A549 (cell line): Measurements from ENCODE around the gene HTRA1. TPM values are rescaled to one million over a fixed set of nuclear protein-coding genes. Genes with fewer than 3 reads are reported as not detected.

ENCODE experiments used
- ATAC-seq, 2 experiments: fragments of 200-7000 bp in 1 of 2; fragments of >200 bp in 1 of 2; cut with Nextera tagmentation in 1 of 2; cut with Tn5 transposase in 1 of 2; 3 replicates each; pipeline versions ENCODE4 v1.8.0 to v1.9.1; 2018 to 2020; ENCODE audit warnings: mild to moderate bottlenecking in 1 of 2, moderate library complexity in 1 of 2
- CTCF ChIA-PET: fragments of 300-600 bp; sonication (Branson Sonifier 250); formaldehyde crosslinking; extraction: SDS; loops from one replicate; lab custom pipeline; 2021; ENCODE audit warnings: antibody characterized with exemption, inconsistent platforms; lab: Yijun Ruan, JAX
- POLR2A ChIA-PET: fragments of 350-600 bp; formaldehyde crosslinking; extraction: SDS; loops from one replicate; lab custom pipeline; 2021; ENCODE audit warnings: antibody characterized with exemption, inconsistent platforms; lab: Yijun Ruan, JAX
- DNase-seq, 2 experiments: peaks; one replicate each; pipeline versions ENCODE4 v3.0.0 to v3.0.0-alpha.2; 2011 to 2016; ENCODE audit warnings: low read depth in 1 of 2, low spot score in 1 of 2
- FAIRE-seq: peaks from 2 replicates; lab custom pipeline; 2011; peaks lifted over from hg19 to GRCh38; lab: Jason Lieb, UNC
- H3K27ac ChIP-seq, 2 experiments: fragments of >200 bp; sonication (Bioruptor Twin); formaldehyde crosslinking; 3 replicates each; pipeline ENCODE4 v1.5.1; 2016 to 2017
- H3K4me1 ChIP-seq: fragments of >200 bp; sonication (Bioruptor Twin); formaldehyde crosslinking; 3 replicates; pipeline ENCODE4 v1.6.1; 2016
- H3K4me2 ChIP-seq: fragments of >200 bp; sonication (Bioruptor Twin); formaldehyde crosslinking; 3 replicates; pipeline ENCODE4 v1.6.1; 2016
- H3K4me3 ChIP-seq: fragments of >200 bp; sonication (Bioruptor Twin); formaldehyde crosslinking; 3 replicates; pipeline ENCODE4 v1.5.1; 2016
- H3K9me3 ChIP-seq: fragments of >200 bp; sonication (Bioruptor Twin); formaldehyde crosslinking; 3 replicates; pipeline ENCODE4 v1.6.1; 2016
- CBX8 ChIP-seq: fragments of 200-600 bp; sonication (generic); IDR thresholded peaks from 2 replicates; pipeline ENCODE4 v1.6.1; 2016
- EP300 ChIP-seq, 2 experiments: fragments of >200 bp; sonication (Bioruptor Twin); formaldehyde crosslinking; IDR thresholded peaks; 2 replicates in 1 of 2; 3 replicates in 1 of 2; pipeline ENCODE4 v1.6.1; 2016 to 2017
- FOSL2 ChIP-seq, 2 experiments: fragments of 450-650 bp in 1 of 2; fragments of >200 bp in 1 of 2; sonication (Bioruptor Twin) in 1 of 2; formaldehyde crosslinking; IDR thresholded peaks; 2 replicates each; pipeline versions ENCODE4 v1.5.0 to v1.6.1; 2016 to 2020; ENCODE audit warnings: mild to moderate bottlenecking in 1 of 2, moderate library complexity in 1 of 2
- GATA3 ChIP-seq: IDR thresholded peaks from 2 replicates; pipeline ENCODE4 v1.6.1; 2012; ENCODE audit warnings: borderline replicate concordance
- HEYL ChIP-seq: fragments of 250-450 bp; sonication (Bioruptor Pico); IDR thresholded peaks from 2 replicates; pipeline ENCODE4 v1.8.0; 2021; ENCODE audit warnings: mild to moderate bottlenecking, moderate library complexity
- HOXA7 ChIP-seq: fragments of 250-450 bp; sonication (Bioruptor Pico); IDR thresholded peaks from 2 replicates; pipeline ENCODE4 v1.5.0; 2020; ENCODE audit warnings: mild to moderate bottlenecking, moderate library complexity
- HOXB5 ChIP-seq: fragments of 250-450 bp; sonication (Bioruptor Pico); IDR thresholded peaks from 2 replicates; pipeline ENCODE4 v1.5.0; 2020; ENCODE audit warnings: mild to moderate bottlenecking, moderate library complexity
- KDM1A ChIP-seq: fragments of 200-600 bp; sonication (generic); IDR thresholded peaks from 2 replicates; pipeline ENCODE4 v1.6.1; 2016; ENCODE audit warnings: low read depth, mild to moderate bottlenecking
- MYC ChIP-seq: IDR thresholded peaks from 2 replicates; pipeline ENCODE4 v1.6.1; 2012; ENCODE audit warnings: mild to moderate bottlenecking, inconsistent platforms, low read length, improper control_type of control experiment, borderline replicate concordance
- NPAS2 ChIP-seq: fragments of 250-450 bp; sonication (Bioruptor Pico); IDR thresholded peaks from 2 replicates; pipeline ENCODE4 v1.8.0; 2022; ENCODE audit warnings: mild to moderate bottlenecking, moderate library complexity, borderline replicate concordance
- RAD21 ChIP-seq, 2 experiments: fragments of >200 bp in 1 of 2; sonication (Bioruptor Twin) in 1 of 2; formaldehyde crosslinking in 1 of 2; IDR thresholded peaks in 1 of 2; conservative IDR thresholded peaks in 1 of 2; 2 replicates in 1 of 2; 3 replicates in 1 of 2; pipeline ENCODE4 v1.6.1; 2012 to 2018; ENCODE audit warnings: inconsistent platforms in 1 of 2
- RARB ChIP-seq: fragments of 250-450 bp; sonication (Bioruptor Pico); IDR thresholded peaks from 2 replicates; pipeline ENCODE4 v1.8.0; 2021; ENCODE audit warnings: mild to moderate bottlenecking, moderate library complexity
- RCOR1 ChIP-seq: fragments of 150-350 bp; IDR thresholded peaks from 2 replicates; pipeline ENCODE4 v1.6.1; 2014; ENCODE audit warnings: antibody characterized with exemption, low read length, low read depth
- RFX5 ChIP-seq: fragments of 450-650 bp; IDR thresholded peaks from 2 replicates; pipeline ENCODE4 v1.7.1; 2014; ENCODE audit warnings: antibody characterized with exemption, mild to moderate bottlenecking, moderate library complexity
- TFCP2L1 ChIP-seq: fragments of 250-450 bp; sonication (Bioruptor Pico); IDR thresholded peaks from 2 replicates; pipeline ENCODE4 v1.5.0; 2021; ENCODE audit warnings: mild to moderate bottlenecking
- TP53 ChIP-seq: fragments of 250-450 bp; sonication (Bioruptor Pico); IDR thresholded peaks from 2 replicates; pipeline ENCODE4 v1.5.0; 2021; ENCODE audit warnings: mild to moderate bottlenecking, moderate library complexity
- WGBS: methylation state at CpG from one replicate; pipeline ENCODE4 v1.1.6; 2017; ENCODE audit errors: missing lambda C conversion rate; 5-methylcytosine and 5-hydroxymethylcytosine counted together
- polyA plus RNA-seq, 4 experiments: library from polyadenylated mRNA; depleted of rRNA in 3 of 4; stranded (reverse); fragments of >200 nt; fragmentation: RNase III in 1 of 4; extraction: RNeasy Plus Mini Kit Qiagen cat#74134 plus additional on column Dnase treatment in 1 of 4; gene quantifications; 2 replicates in 3 of 4; 3 replicates in 1 of 4; pipeline ENCODE4 v1.2.3, GENCODE V29; 2011 to 2017
- TF ChIP-seq, protein P1 (sequence below): fragments of >200 bp; sonication (Bioruptor Twin); formaldehyde crosslinking; IDR thresholded peaks from 3 replicates; pipeline ENCODE4 v1.6.1; 2016
- TF ChIP-seq, protein P2 (sequence below): fragments of >200 bp; sonication (Bioruptor Twin); formaldehyde crosslinking; IDR thresholded peaks from 2 replicates; pipeline ENCODE4 v1.6.1; 2016
- TF ChIP-seq, protein P3 (sequence below): IDR thresholded peaks from 2 replicates; pipeline ENCODE4 v1.6.1; 2012
- TF ChIP-seq, protein P4 (sequence below): IDR thresholded peaks from 2 replicates; pipeline ENCODE4 v1.6.1; 2012

HTRA1 gene
- polyA plus RNA-seq, 2 of the 4 experiments (the other 2 are of a cell fraction) = 50.7 to 65.6 TPM

DNA sequence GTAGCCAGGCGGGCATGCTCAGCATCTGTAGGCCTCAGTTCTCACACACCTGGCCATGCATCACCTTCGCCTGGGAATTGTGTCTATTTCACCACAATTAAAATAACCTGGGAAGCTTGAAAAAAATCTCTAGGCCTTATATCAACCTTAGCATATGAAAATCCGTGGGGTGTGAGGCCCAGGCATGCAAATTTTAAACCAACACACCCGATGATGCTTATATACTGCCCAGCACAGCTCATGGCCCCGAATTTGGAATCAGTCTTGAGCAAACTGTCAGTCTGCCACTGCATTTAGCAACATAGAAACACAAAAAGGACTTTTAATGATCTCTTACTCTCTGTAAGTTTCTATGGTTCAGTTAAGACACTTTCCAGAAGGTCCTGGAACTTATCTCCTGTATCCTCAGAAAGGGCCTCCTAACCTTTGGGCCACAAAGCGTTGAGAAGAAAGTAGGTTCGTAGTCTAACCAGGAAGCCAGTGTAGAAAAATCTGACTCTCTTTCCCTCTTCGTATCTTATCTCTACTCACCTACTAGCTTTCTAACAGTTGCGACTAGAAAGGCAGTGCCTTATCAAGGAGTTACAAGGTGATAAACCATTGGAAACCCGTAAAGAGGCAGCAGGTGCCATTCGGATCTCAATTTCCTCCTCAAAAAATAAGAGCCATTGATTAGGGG is 87.2 kb downstream of the HTRA1 start:
- ChIA-PET CTCF (interaction anchor here (1.4 to 2.0 kb wide), 3 partner anchors 9 to 250 kb away, joined by 4 to 9 read pairs (median 5); no protein-coding TSS in a partner anchor), POLR2A (no interaction called here)
- H3K4me1 ChIP-seq = no peaks in the 10 kb centered on the region
- H3K9me3 ChIP-seq = no peaks in the 10 kb centered on the region
- H3K4me3 ChIP-seq = no peak overlapping the region
- ATAC-seq (no peak), FAIRE-seq (no peak), DNase-seq (no peak)
- WGBS = 73% methylated on average over 11 of the region's 11 CpGs
- H3K4me2 ChIP-seq = no peak overlapping the region
- H3K27ac ChIP-seq = no peak overlapping the region
- TF ChIP-seq, protein P1, sequence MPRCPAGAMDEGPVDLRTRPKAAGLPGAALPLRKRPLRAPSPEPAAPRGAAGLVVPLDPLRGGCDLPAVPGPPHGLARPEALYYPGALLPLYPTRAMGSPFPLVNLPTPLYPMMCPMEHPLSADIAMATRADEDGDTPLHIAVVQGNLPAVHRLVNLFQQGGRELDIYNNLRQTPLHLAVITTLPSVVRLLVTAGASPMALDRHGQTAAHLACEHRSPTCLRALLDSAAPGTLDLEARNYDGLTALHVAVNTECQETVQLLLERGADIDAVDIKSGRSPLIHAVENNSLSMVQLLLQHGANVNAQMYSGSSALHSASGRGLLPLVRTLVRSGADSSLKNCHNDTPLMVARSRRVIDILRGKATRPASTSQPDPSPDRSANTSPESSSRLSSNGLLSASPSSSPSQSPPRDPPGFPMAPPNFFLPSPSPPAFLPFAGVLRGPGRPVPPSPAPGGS = no peak
- TF ChIP-seq, protein P2, sequence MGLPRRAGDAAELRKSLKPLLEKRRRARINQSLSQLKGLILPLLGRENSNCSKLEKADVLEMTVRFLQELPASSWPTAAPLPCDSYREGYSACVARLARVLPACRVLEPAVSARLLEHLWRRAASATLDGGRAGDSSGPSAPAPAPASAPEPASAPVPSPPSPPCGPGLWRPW = no peak
- TF ChIP-seq TFCP2L1 (CRISPR knock-in tag) = no peak

DNA sequence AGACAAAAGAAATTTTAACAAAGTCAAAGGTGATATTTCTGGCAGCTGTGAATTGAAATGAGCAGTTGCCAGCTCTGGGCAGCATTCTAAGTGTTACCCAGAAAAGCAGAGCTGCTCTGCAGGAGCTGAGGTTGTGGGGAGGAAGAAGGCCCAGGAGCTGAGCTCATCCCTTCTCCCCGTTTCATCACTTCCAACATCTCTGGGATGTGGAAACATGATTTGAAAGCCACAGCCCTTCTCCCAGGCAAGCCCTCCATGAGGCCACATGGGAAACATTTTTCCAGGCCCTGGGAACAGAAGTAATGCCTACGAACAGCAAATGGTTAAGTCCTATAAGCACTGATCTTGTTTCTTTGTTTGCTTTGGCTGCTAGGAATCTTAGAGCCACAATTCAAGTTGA is 88.3 kb downstream of the HTRA1 start:
- ChIA-PET CTCF (interaction anchor here (2.0 kb wide), 1 partner anchor 16 kb away, joined by 17 read pairs; no protein-coding TSS in a partner anchor), POLR2A (no interaction called here)
- FAIRE-seq (no peak), ATAC-seq (no peak), DNase-seq (no peak)
- Histone ChIP-seq H3K27ac (no peak overlapping the region), H3K4me1 (no peaks in the 10 kb centered on the region), H3K4me3 (no peak overlapping the region), H3K9me3 (no peaks in the 10 kb centered on the region), H3K4me2 (no peak overlapping the region)
- TF ChIP-seq, protein P3, sequence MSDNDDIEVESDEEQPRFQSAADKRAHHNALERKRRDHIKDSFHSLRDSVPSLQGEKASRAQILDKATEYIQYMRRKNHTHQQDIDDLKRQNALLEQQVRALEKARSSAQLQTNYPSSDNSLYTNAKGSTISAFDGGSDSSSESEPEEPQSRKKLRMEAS = no peak
- TF ChIP-seq KDM1A (no peak), TP53 (CRISPR knock-in tag) (no peak), EP300 (IDR thresholded peaks at IDR 0.05) (no peak), HOXA7 (no peak)
- 85% methylated on average over 2 of the region's 2 CpGs for WGBS

DNA sequence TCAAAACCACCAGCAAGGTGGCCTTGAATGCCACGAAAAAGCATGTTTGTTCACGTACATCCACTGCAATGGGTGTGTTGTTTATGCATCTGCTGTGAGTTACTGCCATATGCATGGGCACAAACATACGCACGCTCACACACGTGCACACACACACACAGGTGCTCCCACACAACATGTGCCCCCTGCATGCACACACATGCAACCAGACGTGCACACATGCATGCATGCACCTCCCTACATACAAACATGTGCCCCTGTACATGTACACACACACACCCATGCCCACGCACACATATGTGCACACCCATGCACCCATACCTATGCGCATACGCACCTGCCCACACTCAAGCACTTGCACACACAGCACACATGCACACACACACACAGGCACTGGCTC is 89.1 kb downstream of the HTRA1 start:
- no peak overlapping the region for H3K27ac ChIP-seq
- H3K4me2 ChIP-seq = no peak overlapping the region
- ChIA-PET POLR2A (no interaction called here), CTCF (interaction anchor here (1.0 to 2.0 kb wide), 2 partner anchors 10 to 15 kb away, joined by 3 to 17 read pairs; no protein-coding TSS in a partner anchor)
- no peaks in the 10 kb centered on the region for H3K4me1 ChIP-seq
- H3K4me3 ChIP-seq = no peak overlapping the region
- 89% methylated on average over 9 of the region's 9 CpGs for WGBS
- ATAC-seq (no peak), FAIRE-seq (no peak), DNase-seq (no peak)
- TF ChIP-seq HEYL (CRISPR knock-in tag) (no peak), RCOR1 (no peak), RARB (CRISPR knock-in tag) (no peak), NPAS2 (CRISPR knock-in tag) (no peak), EP300 (IDR thresholded peaks at IDR 0.05) (no peak), FOSL2 (IDR thresholded peaks at IDR 0.05) (no peak), FOSL2 (CRISPR knock-in tag; IDR thresholded peaks at IDR 0.05) (no peak), RFX5 (no peak), GATA3 (no peak), HOXA7 (no peak), HOXB5 (no peak), RAD21 (conservative IDR thresholded peaks at IDR 0.05 in 1 of 2, IDR thresholded peaks at IDR 0.05 in 1 of 2) (no peak), CBX8 (no peak), MYC (no peak)
- TF ChIP-seq, protein P1 = no peak
- TF ChIP-seq, protein P4, sequence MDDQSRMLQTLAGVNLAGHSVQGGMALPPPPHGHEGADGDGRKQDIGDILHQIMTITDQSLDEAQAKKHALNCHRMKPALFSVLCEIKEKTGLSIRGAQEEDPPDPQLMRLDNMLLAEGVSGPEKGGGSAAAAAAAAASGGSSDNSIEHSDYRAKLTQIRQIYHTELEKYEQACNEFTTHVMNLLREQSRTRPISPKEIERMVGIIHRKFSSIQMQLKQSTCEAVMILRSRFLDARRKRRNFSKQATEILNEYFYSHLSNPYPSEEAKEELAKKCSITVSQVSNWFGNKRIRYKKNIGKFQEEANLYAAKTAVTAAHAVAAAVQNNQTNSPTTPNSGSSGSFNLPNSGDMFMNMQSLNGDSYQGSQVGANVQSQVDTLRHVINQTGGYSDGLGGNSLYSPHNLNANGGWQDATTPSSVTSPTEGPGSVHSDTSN = no peak
- H3K9me3 ChIP-seq = no peaks in the 10 kb centered on the region
